Measurements from ENCODE around the gene GPR101.
"Not testable (repeated sequence)": the region's sequence is repeated elsewhere in the genome, so short reads cannot be mapped to it uniquely, and the experiment has no call there.

Gene GPR101

GRCh38 chrX:137028699-137029098 lies 5.1 kb downstream of the GPR101 start:
- no peak for DNase-seq (ENCODE audit: low read depth in 2 of 2)

GRCh38 chrX:137025930-137026329 lies 7.9 kb downstream of the GPR101 start:
- no peak for DNase-seq (ENCODE audit: low read depth in 2 of 2)

- not testable (repeated sequence) for DNase-seq (ENCODE audit: low read depth in 2 of 2)
Measured at GRCh38 chrX:137000236-137000635, 33.6 kb downstream of the GPR101 start.

- no peak for DNase-seq (ENCODE audit: low read depth in 2 of 2)
Measured at GRCh38 chrX:136999024-136999423, 34.8 kb downstream of the GPR101 start.
